ENCODE results near the gene THRB. TPM values are rescaled to one million over a fixed set of nuclear protein-coding genes. Genes with fewer than 3 reads are reported as not detected.

The THRB gene
- polyA plus RNA-seq, 1 donor, result 31.4 TPM

DNA sequence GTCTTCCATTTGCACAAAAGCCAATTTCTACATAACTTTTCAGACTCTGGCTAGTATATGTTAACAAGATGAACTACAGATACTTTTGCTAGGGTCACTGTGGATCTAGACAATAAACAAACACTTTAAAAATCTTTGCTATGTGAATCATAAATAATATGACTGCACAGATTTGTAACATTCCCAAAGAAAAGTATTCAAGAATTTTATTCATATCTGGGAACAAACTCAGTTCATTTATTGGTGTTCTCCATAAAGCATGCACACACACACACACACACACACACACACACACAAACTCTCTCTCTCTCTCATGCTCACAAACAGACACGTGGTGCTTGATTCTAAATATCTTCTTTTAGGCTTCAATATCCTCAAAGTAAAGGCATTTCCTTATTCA lies 18.8 kb upstream of the THRB start:
- no peak for DNase-seq

DNA sequence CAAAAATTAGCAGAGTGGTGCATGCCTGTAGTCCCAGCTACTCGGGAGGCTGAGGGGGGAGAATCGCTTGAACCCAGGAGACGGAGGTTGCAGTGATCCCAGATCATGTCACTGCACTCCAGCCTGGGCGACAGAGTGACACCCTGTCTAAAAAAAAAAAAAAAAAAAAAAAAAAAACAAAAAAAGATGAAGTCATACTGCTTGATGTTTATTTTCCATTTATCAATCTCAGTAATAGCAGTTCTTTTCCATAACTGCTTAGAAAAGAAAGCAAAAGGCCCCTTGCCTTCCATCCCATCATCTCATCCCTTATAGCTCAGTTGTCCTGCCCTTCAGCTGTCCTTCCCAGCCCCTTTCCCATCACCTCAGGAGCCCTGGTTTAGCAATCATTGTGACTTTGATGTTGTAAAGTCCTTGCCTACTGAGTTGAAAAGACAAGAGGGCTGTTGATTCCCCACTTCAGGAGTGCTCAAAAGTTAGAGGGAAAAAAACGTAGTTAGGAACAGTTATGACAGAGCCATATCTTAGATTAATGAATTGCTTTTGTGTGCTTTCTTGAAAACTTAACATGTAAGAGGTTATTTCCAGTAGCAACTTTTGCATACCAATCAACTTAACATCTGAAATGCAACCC lies 18.0 kb upstream of the THRB start:
- no peak for DNase-seq

DNA sequence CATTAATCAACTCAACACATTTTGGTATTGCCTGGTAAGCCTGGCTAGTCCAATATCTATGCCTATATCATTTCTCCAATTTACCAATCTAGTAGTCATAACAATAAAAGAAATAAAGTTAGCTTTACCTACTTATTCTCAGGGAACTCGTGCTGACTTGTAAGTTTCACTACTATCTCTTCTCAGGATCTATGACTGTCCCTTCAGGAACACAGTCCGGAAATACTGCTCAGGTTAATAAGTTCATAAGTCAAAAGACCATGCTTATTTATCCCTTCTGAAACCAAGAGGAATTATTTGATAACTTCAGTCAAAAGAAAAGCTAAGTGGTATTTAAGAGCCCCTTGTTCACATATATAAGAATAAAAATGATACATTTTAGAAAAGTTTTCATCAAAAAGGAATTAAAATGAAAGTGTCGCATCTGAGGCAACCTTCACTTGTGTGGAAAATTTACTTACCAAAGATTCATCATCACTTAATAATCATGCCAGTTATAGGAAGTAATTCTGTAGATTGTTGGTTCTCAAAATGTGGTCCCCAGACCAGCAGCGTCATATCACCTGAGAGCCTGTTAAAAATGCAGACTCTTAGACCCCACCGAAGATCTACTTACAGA lies 15.5 kb upstream of the THRB start:
- DNase-seq, result no peak

DNA sequence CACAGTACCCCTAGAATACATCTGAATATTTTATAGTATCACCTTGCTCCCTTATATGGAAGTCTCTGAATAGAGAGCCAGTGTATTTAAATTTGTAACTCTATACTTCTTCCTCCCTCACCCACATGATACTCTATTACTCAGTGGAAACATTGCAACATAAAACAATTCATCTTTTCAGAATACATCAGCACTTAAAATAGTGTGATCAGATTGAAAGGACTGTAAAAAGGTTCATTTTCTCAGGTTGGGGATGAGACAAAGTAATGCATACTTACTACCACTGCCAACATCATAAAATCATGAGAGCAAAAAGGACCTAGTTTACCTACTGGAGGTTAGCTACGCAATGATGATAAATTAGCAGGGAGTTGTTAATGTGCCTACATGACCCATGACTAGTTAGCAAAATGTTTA lies 13.8 kb upstream of the THRB start:
- no peak for DNase-seq

DNA sequence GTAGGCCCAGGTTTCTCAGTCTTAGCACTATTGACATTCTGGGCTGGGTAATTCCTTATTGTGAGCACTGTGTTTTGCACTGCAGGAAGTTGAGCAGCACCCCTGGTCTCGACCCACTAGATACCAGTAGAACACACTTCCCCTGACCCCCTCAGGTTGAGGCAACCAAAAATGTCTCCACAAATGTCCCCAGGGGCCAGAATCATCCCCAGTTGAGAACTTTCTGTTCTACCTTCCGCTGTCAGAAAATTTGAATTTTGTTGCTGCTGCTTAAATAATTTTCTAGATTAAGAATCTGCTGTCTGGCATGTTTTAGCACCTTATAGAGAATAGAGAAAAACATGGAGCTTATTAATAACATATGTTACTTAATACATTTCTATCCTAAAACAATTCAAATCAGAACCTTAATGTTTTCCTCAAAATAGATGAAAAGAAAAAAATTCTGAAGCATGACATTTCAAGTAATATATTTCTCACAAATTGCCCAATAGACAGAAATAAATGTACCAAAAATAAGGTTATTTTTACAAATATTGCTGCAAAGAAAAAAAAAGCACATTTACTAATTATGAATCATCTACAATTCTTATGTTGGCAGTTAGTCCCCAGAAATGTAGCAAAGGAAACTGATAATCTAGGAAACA lies 13.2 kb upstream of the THRB start:
- no peak for DNase-seq

DNA sequence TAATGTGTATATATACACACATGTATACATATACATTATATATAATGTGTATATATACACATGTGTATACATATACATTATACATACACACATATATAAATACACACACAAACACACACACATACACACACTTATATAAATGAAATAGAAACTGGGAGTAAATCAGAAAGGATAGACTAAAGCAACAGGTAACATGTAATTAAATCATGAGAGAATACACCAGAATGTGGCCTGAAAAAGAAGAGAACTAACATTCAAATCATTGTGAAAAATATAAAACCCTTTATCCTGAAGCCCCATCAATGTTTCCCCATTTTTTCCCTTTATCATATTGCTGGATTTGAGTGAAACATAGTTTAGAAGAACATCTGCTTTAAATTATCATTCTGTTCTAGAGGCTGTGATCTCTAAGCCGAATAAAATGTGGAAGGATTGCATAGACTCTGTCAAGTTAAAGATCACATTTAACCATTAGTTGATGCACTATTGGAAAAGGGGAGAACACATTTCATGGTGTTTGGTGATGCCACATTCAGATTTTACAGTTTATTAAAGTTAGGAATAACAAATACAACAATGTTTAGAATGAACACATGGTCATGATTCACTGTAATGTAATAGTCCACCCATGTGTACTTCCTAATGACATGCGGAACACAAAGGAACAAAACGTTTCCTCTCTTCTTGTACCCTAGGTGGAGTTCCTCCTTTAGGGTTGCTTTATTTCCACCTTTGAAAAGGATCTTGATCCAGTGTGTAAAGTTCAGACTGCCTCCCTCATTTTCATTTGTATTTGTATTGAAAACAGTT lies 12.5 kb upstream of the THRB start:
- no peak for DNase-seq

DNA sequence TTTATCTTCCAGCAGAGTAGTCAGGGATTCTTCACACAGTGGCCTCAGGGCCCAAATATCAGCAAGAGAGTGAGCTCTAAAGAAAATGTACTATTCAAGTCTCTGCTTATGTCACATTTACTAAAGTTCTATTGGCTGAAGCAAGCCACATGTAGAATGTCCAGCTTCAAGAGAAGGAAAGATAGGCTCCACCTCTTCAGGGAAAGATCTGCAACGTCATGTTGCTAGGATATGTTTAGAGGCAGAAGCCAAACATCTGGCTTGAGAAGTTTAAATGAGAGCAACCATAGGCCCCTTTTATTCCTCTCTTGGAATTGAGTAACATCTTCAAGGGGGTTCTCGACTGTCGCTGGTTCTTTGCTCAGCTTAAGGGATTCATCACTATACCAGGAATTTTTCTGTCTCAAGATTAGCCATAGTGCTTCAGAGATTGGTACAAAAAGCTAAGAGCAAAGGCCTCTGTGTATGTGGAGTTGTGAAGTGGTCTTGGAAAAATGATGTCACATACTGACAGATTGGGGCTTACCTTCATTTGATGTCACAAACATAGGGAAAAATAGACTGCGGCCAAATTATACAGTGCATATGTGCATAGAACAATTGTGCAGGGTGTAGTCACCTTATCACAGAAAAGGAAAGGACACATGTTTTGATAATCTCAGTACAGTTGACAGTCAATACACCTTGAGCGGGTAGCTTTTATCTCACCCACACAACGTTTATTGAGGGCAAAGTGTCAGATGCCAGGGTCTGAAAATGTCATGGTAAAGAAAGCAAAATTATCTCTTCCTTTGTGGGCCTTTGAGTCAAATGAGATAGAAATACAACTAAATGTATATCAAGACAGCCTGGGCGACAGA lies 11.3 kb upstream of the THRB start:
- no peak for DNase-seq

DNA sequence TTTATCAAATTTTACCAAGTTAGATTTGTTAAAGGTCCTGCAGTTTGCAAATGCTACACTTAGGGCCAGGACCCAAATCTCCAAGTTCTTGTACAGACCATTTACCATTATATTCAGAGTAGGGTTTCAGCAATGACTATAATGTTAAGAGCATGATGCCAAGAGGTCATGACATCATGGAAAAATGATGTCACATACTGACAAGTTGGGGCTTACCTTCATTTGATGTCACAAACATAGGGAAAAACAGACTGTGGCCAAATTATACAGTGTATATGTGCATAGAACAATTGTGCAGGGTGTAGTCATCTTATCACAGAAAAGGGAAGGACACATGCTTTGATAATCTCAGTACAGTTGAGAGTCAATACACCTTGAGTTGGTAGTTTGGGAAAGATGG lies 10.1 kb upstream of the THRB start:
- no peak for DNase-seq

DNA sequence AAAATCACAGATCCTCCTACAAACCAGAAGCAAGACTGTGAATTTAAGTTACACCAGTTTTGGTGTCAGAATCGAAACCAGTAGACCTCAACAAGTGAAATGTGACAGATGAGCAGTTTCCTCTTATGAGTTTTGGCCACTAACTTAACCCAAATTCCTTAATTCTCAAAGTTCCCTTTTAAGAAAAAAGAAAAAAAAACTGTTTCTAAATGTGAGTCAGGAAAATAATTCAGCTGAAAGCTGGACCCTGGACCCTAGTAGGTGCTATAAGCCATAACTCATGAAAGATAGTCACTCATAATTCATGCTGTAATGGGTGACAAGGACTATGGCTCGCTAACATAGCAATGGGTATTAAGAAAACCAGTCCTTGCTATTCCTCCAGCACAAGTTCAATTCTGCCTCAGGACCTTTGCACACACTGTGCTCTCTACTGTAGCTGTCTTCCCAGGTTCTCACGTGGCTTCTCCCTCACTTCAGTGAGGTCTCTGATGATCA lies 9.0 kb upstream of the THRB start:
- DNase-seq, result no peak

DNA sequence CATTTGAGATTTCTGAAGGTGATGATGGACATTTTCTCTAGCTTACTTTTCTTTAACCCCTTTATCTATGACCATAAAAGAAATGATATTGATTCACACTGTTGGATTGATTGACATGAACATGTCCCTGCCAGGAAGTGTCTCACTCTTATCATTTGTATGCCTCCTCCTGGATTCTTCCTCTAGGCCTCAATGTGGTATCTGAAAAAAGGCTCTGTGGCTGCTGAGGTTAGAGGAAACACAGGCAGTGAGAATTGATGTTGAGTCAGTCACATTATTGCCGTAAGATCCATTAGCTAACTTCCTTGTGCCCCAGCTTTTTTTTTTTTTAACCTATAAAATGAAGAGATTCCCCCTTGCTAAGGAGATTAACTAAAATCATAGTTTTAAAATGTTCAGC lies 8.0 kb upstream of the THRB start:
- no peak for DNase-seq

DNA sequence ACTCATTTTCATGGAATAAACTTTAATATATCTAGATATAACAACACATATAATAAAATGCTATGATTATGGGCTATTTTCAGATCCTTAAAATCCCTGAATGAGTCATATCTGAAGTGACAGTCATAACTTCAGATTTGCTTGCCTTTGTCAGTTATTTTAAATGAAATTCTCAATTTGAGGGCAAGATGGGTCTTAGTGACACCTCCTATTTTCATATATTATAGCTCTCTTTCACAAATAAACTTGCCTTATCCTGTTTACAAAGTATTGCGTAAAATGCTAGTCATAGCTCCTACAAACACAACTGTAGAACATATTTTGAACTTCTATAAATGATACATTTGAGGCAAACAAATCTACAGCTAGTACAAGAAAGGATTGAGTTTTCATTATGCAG lies 6.2 kb upstream of the THRB start:
- DNase-seq, result no peak

DNA sequence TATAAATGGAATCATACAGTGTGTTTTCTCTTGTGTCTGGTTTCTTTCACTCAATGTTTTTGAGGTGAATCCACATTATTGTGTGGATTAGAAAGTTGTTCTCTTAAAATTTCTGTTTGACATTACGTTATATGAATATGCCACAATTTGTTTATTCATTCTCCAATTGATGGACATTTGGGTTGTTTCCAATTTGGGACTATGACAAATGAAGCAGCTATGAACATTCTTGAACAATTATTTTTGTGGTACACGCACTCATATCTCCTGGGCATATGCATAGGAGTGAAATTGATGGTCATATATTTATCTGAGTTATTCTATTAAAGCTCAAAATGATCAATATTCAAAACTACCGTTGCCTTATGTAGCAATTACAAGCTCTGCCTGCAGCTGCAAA lies 5.3 kb upstream of the THRB start:
- no peak for DNase-seq

DNA sequence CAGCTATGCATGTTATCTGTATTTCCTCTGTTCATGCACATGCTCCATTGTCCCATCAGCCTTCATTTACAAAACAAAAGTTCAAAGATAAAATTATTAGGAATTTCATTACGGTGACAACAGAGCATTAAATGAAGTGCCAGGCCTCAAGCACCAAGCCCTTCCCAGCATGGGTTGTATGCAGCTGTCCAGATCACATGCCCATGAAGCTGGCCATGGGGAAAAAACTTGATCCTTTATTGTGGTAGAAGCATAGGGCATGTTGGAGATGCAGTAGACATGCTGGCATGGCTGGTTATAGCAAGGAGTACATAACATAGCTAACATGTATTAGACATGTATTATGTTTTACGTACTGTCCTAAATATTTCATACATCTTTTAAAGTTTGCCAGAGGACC lies 4.1 kb upstream of the THRB start:
- no peak for DNase-seq

DNA sequence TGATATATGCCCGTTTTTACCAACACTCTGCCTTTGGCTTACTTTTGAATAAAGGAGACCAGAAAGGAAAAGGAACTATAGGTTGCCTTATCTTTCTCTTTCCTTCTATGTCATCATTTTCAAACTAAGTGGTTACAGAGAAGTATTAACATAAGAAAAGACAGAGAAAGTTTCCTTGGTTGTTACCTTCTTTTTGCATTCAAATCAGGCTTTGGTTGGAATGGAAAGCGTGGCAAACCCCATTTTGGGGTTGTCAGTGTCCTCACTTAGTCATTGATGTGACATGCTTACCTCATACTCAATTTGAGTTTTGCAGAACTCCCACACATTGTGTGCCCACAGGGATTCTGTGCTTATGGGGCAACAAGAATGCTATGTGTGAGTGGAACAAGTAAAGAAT lies 3.7 kb upstream of the THRB start:
- no peak for DNase-seq

DNA sequence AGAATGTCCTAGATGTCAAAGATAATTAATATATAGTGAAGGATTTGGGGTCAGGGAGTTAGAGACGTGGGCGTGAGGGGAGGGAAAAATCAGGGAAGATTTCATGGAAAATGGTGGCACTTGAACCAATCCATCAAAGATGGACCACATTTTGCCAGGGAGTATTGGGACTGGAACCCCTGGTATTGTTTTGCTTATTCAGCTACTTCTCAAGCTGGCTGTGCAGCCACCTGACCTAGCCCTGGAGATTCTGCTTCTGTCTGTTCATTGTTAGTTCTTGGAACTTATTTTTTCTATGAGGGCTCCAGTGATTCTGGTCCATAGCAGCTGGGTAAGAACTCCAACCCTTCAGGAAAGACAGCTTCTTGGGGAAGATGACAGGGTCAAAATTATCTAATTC lies 3.3 kb upstream of the THRB start:
- DNase-seq, result no peak

DNA sequence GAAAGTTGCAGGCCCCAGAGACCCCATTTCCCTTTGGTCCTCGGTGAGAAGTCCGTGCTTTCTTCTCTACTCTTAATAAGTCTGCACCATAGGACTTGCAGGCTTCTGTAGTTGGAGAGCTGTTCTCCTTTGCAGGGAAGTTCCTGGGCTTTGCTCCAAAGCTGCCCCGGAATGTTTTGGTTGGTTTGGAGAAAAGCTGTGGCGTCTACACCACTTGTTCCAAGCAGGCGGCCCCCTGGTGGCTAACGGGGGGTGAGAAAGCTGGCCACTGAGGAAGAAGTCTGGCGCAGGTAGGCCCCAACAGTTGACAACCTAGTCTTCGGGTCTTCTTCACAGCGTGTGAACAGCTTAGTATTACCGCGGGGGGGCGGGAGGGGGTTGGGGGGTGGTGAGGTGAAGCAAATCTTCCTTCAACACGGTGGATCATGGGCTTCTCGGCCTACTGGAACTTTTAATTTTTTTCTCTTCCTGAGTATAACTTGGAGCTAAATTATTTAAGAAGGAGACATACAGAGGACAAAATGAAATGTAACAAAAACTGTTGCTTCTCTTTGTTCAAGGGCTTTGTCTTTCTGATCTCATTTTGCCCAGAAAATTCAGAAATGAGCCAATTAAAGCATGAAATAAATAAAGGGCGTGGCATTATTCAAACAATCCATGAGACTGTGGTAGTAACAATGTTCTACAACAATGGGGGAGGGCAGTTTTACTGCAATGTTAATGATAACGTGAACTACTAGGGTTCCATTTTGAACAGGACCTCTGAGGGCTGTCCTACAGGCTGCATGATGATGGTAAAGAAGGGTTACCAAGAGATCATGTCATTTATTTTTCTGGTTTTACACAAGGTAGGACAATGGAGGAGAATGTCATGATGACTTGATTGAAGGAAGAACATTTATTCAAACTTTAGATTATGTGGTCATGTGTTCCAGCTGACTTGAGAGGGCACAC lies 2.2 kb upstream of the THRB start:
- peak; percentile 42 for DNase-seq

DNA sequence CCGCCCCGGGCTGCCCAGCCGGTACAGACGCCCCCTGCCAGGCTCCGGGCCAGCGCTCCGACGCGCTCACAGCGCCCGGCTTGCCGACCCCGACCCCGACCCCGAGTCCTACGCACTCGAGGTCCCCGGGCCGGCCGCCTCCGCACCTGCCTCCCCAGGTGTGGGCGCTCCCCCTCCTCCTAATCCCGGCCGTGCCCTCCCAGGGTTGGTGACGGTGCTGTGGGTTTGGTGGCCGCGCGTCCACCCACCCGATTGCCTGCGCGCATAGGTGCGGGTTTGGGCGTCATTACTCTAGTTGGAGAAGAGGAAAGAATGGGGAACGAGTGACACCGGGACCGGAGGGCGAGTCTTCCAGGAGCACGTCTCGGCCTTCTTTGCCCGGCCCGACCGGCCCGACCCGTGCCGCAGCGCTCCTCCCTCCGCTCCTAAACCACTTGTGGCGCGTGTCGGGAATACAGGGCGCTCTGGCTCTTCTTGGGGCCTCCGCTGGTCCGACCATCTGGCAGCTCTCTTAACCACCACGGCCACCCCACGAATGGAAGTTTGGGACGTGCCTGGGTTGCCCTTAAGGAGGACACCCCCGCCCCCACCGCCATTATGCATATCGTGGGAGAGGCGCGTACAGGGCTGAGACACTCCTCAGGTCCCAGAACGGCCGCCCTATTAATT lies 810 bp upstream of the THRB start:
- DNase-seq, result no peak

DNA sequence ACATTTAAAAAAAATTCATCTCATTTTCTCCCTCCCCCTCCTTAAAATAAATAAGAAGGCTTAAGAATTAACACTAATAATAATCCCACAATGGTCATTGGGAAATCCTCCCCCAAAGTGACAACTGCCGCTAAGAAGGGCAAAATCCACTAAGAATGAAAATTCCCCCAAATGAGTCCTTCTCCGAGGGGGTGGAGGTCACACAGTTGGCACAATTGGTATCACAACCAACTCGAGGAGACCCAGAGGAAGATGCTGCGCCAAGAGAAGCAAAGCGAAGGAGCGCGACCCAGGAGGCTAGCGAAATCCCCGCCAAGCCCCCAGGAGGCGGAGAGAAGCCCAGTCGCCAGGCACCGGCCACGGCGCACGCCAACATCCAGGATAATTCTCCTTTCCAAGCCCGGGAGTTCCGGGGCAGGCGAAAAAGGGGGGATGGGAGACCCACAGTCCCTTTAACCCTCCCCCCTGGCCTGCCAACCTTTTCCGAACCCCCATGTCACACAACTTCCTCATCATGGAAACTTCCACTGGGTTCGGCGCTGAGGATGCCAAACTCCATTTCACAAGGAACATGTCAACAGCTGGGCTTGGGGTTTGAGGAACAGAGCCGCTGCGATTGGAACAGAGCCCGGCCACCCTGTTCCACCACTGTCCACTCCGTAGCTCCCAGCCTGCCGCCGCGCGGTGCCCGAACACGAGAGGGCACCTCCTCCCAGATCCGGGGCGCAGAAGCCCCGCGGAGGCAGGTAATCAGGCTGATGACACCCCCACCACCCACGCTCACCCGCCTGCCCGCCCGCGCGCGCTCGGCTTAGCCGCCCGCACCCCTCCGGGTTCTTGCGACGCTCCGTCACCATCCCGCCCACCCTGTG lies 668 bp downstream of the THRB start:
- peak; percentile 44 for DNase-seq

DNA sequence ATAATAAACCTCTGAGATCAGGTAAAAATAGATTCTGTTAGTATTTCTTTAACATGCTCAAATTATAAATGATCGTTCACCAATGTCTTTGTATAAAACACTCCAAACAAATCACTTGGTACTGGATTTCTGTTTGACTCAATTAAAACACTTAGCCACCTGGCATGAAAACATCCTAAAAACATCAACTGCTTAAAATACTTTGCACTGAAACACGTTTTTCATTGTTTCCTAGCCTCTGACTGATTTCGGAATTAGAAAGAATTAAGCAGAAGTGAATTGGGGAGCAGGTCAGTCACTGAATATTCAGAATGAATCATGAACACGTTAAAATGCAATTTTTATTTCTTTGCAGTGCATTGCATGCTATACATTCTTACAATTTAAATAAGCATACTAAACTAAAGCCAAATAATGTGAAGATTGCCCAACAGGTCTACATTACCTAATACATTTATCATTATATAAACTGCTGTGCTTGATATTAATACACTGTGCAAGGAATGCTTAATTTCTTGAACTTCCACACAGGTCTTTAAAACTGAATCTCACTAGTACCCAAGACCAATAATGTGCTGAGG lies 1.6 kb downstream of the THRB start:
- no peak for DNase-seq
